Measurements from ENCODE around the gene NUP205.
"Not testable (repeated sequence)": the region's sequence is repeated elsewhere in the genome, so short reads cannot be mapped to it uniquely, and the experiment has no call there.

- not testable (repeated sequence) for TF ChIP-seq MAX, CTCF (IDR thresholded peaks at IDR 0.05; ENCODE audit: low read depth, low read length)
Measured at GRCh38 chr7:135692606-135693005, 134.9 kb downstream of the NUP205 start.
